SU-DHL-6 (cell line): Measurements from ENCODE around the gene PTTG1IP2.

ENCODE experiments used
- H2AFZ ChIP-seq: fragments of 200-600 bp; sonication (generic); 2 replicates; pipeline ENCODE4 v1.6.1; 2014; ENCODE audit warnings: low read depth, mild to moderate bottlenecking, moderate library complexity, mixed read lengths, antibody characterized with exemption, low read length; ENCODE audit not compliant: severe bottlenecking
- H3F3A ChIP-seq: fragments of 200-600 bp; shearing (Covaris generic); 2 replicates; pipeline ENCODE4 v1.6.0; 2016; ENCODE audit warnings: antibody characterized with exemption, mild to moderate bottlenecking; ENCODE audit not compliant: insufficient read depth
- H3K27ac ChIP-seq: fragments of 200-600 bp; sonication (generic); 2 replicates; pipeline ENCODE4 v1.5.1; 2016; ENCODE audit warnings: low read depth, mild to moderate bottlenecking, low read length, moderate library complexity, mixed read lengths
- H3K27me3 ChIP-seq: fragments of 200-600 bp; sonication (generic), shearing (Covaris generic); 2 replicates; pipeline ENCODE4 v1.6.0; 2014; ENCODE audit warnings: mild to moderate bottlenecking, low read length
- H3K36me3 ChIP-seq: fragments of 200-600 bp; sonication (generic); 2 replicates; pipeline ENCODE4 v1.6.1; 2014; ENCODE audit warnings: mild to moderate bottlenecking, low read length, mixed read lengths
- H3K4me2 ChIP-seq: fragments of 300-600, 200-600 bp; shearing (Covaris generic), sonication (generic); 2 replicates; pipeline ENCODE4 v1.6.0; 2014; ENCODE audit warnings: low read length, low read depth, mild to moderate bottlenecking; ENCODE audit not compliant: poor library complexity, severe bottlenecking
- H3K4me3 ChIP-seq: fragments of 200-600 bp; sonication (generic); 2 replicates; pipeline ENCODE4 v1.5.1; 2014; ENCODE audit warnings: antibody characterized with exemption, low read length, mild to moderate bottlenecking, mixed read lengths; ENCODE audit not compliant: insufficient read depth, poor library complexity, severe bottlenecking
- H3K79me2 ChIP-seq: fragments of 200-600 bp; sonication (generic); 2 replicates; pipeline ENCODE4 v1.6.1; 2014; ENCODE audit warnings: mild to moderate bottlenecking, low read length, moderate library complexity; ENCODE audit not compliant: insufficient read depth
- H3K9ac ChIP-seq: fragments of 200-600 bp; sonication (generic); 2 replicates; pipeline ENCODE4 v1.7.0; 2014; ENCODE audit warnings: mild to moderate bottlenecking, low read length
- H3K9me2 ChIP-seq: fragments of 200-600 bp; sonication (generic); replicated peaks from 2 replicates; pipeline ENCODE4 v1.6.1; 2014; ENCODE audit warnings: low read length; ENCODE audit not compliant: insufficient read depth
- H3K9me3 ChIP-seq: fragments of 200-600 bp; sonication (generic); 2 replicates; pipeline ENCODE4 v1.6.1; 2014; ENCODE audit warnings: low read length, mixed read lengths; ENCODE audit not compliant: insufficient read depth
- H4K20me1 ChIP-seq: fragments of 200-600 bp; sonication (generic); 2 replicates; pipeline ENCODE4 v1.6.1; 2014; ENCODE audit warnings: low read depth, mild to moderate bottlenecking, antibody characterized with exemption, low read length, moderate library complexity, mixed read lengths
- EZH2phosphoT487 ChIP-seq: fragments of 200-600 bp; sonication (generic), shearing (Covaris generic); conservative IDR thresholded peaks from 2 replicates; pipeline ENCODE4 v1.6.1; 2018; ENCODE audit warnings: mild to moderate bottlenecking, antibody characterized with exemption, low read length, moderate library complexity, mixed read lengths
- TF ChIP-seq, protein P1 (sequence below): fragments of 200-600 bp; sonication (generic); IDR thresholded peaks from one replicate; pipeline ENCODE4 v1.5.1; 2017; ENCODE audit warnings: antibody characterized with exemption, mild to moderate bottlenecking, low read length, moderate library complexity; ENCODE audit not compliant: insufficient read depth, poor library complexity, severe bottlenecking

The PTTG1IP2 gene

DNA sequence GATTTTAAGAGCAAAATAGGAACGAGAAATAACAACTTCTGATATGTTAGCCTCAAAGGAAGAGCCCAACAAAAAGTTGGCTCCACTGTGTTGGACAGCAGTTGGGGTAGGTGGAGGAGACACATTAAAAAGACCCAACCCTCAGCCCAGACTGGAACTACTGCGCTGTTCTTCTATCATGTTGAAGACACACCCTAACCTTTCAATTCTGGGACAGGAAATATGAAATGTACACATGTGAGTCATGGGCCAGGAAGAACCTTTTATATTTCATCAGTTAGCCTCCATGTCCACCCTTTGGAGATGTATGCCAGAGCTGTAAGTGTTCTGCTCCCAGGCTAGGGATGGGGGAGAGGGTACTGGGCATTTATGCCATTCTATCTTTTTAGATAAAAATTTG lies 44.1 kb upstream of the PTTG1IP2 start:
- Histone ChIP-seq H3K79me2 (no peaks in the 10 kb centered on the region), H3K9me3 (no peaks in the 10 kb centered on the region), H3K27ac (no peak overlapping the region), H2AFZ (no peak overlapping the region), H3F3A (no peaks in the 10 kb centered on the region), H3K27me3 (no peaks in the 10 kb centered on the region), H3K4me2 (no peak overlapping the region), H3K36me3 (no peaks in the 10 kb centered on the region), H3K9ac (no peak overlapping the region), H3K9me2 (no peaks in the 10 kb centered on the region), H3K4me3 (no peak overlapping the region), H4K20me1 (no peaks in the 10 kb centered on the region)
- TF ChIP-seq, protein P1, sequence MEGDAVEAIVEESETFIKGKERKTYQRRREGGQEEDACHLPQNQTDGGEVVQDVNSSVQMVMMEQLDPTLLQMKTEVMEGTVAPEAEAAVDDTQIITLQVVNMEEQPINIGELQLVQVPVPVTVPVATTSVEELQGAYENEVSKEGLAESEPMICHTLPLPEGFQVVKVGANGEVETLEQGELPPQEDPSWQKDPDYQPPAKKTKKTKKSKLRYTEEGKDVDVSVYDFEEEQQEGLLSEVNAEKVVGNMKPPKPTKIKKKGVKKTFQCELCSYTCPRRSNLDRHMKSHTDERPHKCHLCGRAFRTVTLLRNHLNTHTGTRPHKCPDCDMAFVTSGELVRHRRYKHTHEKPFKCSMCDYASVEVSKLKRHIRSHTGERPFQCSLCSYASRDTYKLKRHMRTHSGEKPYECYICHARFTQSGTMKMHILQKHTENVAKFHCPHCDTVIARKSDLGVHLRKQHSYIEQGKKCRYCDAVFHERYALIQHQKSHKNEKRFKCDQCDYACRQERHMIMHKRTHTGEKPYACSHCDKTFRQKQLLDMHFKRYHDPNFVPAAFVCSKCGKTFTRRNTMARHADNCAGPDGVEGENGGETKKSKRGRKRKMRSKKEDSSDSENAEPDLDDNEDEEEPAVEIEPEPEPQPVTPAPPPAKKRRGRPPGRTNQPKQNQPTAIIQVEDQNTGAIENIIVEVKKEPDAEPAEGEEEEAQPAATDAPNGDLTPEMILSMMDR: no peak
- no peak for TF ChIP-seq EZH2phosphoT487

DNA sequence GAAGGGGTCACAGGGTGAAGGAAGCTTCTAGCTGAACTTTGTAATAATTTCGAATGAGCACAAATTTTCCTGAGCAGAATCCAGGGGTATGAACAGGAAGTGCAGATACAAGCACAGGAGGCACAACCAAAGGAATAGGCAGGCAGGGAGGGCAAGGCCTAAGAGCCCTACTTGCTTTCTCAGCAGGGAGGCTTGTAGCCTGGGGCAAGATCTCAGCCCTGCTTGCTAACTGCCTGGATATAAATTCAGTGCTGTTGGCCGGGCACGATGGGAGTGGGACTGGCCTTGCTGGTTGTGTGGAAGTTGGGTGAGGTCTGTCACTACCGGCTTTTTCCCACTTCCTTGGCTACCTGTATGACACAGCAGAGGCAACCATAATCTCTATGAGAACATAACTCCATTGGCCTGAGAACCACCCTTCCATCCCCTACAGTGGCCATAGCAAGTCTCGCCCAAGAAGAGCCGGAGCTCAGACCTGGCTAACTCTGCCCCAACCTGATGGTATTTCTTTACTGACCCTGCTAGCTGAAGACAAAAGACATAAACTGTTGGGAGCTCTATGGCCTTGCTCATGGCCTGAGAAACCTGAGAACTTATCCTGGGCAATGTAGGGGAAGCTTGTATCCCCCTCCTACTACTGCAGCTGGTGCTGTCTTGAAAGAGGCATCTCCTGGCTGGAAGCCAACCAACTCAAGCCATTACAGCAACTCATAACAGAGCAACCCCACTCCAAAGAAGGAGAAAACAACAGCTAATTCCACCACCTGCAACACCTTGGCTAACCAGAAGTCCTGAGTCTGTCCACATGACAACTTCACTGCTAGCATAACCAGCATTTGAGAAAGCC lies 38.6 kb upstream of the PTTG1IP2 start:
- no peaks in the 10 kb centered on the region for H4K20me1 ChIP-seq
- H3K27ac ChIP-seq: no peak overlapping the region
- no peaks in the 10 kb centered on the region for H3F3A ChIP-seq
- no peaks in the 10 kb centered on the region for H3K79me2 ChIP-seq
- no peaks in the 10 kb centered on the region for H3K9me2 ChIP-seq
- H3K36me3 ChIP-seq: no peaks in the 10 kb centered on the region
- H3K4me3 ChIP-seq: no peak overlapping the region
- H3K9me3 ChIP-seq: peaks cover 28% of the 10 kb centered on the region; the same call in 1 of the 2 replicates
- H3K9ac ChIP-seq: no peak overlapping the region
- TF ChIP-seq, protein P1: no peak
- TF ChIP-seq EZH2phosphoT487: no peak
- no peak overlapping the region for H3K4me2 ChIP-seq
- H3K27me3 ChIP-seq: no peaks in the 10 kb centered on the region
- H2AFZ ChIP-seq: no peak overlapping the region

DNA sequence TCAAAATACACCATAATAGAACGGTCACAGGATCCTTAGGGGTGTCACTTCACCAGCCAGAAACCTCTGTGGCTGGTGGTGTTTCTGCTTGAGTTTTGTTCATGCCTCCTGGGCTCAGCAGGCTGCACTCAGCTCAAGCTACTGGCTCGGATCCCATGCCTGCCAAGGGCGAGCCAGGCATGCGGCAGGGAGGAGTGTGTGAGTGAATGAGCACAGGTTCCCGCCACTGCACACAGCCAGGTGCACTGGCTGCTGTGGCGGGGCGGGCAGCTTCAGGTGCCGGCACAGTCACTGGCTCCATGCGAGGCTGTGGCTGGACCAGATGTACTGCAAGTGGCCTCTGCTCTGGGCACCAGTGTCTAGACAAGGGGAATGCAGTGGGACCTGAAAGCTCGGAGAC lies 36.7 kb upstream of the PTTG1IP2 start:
- Histone ChIP-seq H3F3A (no peaks in the 10 kb centered on the region), H3K4me3 (no peak overlapping the region), H3K79me2 (no peaks in the 10 kb centered on the region), H3K4me2 (no peak overlapping the region), H4K20me1 (no peaks in the 10 kb centered on the region), H3K9me2 (no peaks in the 10 kb centered on the region), H3K9ac (no peak overlapping the region), H3K27ac (no peak overlapping the region), H2AFZ (no peak overlapping the region), H3K27me3 (no peaks in the 10 kb centered on the region), H3K9me3 (peaks cover 28% of the 10 kb centered on the region; the same call in 1 of the 2 replicates), H3K36me3 (no peaks in the 10 kb centered on the region)
- TF ChIP-seq, protein P1: no peak
- no peak for TF ChIP-seq EZH2phosphoT487
